Inflammatory macrophage treated with lipopolysaccharide for 1 hour (primary cell): ENCODE data around the gene CTNNB1.
"Not testable (repeated sequence)": the region's sequence is repeated elsewhere in the genome, so short reads cannot be mapped to it uniquely, and the experiment has no call there.

ENCODE experiments used
- DNase-seq, 2 donors: peaks; one replicate each; pipeline ENCODE4 v3.0.0-alpha.2; 2020 to 2022

CTNNB1 gene

GRCh38 chr3:41259449-41260062 lies 60.3 kb downstream of the CTNNB1 start:
- DNase-seq, result no peak

- DNase-seq, result no peak
These were observed 60.8 kb downstream of the CTNNB1 start for GRCh38 chr3:41260063-41260450.

GRCh38 chr3:41265011-41265545 lies 65.8 kb downstream of the CTNNB1 start:
- DNase-seq, result no peak

GRCh38 chr3:41265823-41266273 lies 66.5 kb downstream of the CTNNB1 start:
- no peak for DNase-seq

DNA sequence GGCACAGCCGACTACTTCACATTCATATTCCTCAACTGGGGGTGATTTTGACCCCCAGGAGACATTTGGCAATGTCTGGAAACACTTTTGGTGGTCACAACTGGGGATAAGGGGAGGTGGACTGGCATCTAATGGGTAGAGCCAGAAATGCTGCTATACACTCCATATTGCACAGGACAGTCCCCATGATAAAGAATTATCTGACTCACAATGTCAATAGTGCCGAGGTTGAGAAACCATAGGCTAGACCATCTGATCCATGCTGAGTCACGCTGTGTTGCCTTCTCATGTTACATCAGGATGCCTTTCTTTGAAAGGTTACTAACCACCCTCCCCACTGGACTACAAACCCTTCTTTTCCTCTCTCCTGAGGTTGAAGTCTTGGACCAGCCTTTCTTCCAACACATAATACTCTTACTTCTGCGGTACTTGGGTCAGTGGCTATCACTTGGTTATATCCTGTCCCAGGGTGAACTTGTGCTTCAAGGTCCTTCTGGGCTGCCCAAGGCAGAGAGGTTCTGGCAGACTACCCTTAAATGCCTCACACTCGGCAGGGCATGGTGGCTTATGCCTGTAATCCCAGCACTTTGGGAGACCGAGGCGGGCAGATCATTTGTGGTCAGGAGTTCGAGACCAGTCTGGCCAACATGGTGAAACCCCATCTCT lies 68.8 kb downstream of the CTNNB1 start:
- peak in 1 of 2 donors; percentile 7 for DNase-seq

DNA sequence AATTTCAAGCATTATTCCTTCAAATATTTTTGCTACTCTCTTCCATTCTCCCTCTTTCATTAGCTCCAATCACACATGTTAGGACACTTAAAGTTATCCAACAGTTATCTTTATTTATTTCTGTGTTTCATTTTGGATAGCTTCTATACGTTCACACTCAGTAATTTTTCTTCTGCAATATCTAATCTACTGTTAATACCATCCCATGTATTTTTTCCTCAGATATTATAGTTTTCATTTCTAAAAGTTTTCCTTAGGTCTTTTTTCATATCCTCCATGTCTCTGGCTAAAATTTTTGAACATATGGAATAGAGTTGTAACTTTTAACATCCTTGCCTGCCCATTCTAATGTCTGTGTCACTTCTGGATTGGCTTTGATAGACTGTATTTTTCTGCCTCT lies 73.4 kb downstream of the CTNNB1 start:
- no peak for DNase-seq

DNA sequence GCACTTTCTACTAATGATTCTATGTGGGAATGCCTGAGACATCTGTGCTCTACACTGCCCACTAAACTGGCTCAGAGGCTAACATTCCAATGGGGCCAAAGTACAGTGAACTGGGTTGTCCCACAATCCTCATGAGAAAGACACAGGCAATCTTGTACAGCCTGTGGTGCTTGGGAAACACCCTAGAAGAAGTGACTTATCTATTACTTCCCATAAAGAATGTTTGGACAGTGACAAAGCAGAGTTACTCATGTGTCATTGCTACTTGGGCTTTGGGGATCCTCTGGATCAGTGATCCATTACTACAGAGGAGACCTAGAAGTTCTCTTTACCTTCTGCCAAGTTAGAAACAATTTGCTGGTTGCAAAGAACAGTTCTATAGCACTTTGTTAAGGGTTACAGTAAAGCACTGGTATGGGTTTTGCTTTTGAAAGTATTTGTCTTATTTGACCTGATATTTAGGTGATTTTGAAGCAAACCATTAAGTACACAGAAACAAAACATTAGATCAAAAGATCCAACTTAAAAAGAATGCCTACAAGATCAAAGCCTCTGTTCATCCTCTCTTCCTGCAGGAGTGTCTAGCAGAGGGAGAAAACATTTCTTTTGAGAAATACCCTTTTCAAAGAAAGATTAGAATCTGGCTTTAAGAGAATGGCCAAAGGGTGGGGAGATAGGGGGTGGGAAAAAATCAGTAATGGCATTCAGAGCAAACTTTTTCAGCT lies 75.8 kb downstream of the CTNNB1 start:
- DNase-seq, result peak in 1 of 2 donors; percentile 3

GRCh38 chr3:41276191-41276590 lies 76.9 kb downstream of the CTNNB1 start:
- DNase-seq, result no peak

- DNase-seq, result no peak
These were observed 78.6 kb downstream of the CTNNB1 start for GRCh38 chr3:41277790-41278465.

GRCh38 chr3:41284934-41285333 lies 85.6 kb downstream of the CTNNB1 start:
- DNase-seq, result not testable (repeated sequence)

DNA sequence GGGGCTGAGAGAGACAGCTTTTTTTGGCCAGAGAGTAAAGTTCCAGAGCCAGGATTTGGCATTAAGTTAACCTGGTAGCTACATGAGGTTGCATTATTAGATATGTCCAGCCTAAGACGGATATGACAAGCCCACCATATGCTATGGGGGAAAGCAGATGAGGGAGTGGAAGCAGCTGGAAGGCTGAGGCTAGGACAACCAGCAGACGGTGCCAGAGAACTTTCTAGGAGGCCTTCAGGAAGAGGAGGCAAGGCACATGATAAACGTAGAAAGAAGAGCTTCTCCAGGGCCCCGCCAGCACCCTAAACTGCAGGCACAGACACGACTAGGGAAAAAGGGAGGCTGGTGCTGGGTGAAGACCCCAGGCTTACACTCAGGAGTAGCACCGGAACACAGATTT lies 87.0 kb downstream of the CTNNB1 start:
- DNase-seq, result no peak

DNA sequence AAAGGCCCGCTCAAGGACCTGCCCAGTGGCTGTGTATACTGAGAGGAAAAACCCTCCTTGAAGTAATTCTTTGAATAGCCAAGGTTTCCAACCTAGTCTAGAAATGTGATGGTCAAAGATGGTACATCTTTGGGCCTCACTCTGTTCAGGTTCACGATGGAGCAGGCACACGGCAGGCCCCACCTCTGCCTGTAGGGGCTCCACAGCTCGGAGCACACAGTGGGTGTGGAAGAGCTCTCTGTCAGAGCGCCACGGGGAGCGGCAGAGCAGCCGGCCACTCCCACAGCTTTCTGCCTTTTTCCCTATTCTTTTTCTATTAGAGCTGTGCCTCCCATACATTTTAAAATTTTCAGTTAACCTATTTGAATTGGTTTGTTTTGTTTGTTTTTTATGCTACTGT lies 89.5 kb downstream of the CTNNB1 start:
- DNase-seq, result no peak
